IPS-NIHi11 (cell line): ENCODE results near the gene AKIP1.

Experiments
- DNase-seq: peaks from one replicate; pipeline ENCODE4 v3.0.0; 2012; ENCODE audit warnings: mixed read lengths, low spot score

Gene AKIP1

DNA sequence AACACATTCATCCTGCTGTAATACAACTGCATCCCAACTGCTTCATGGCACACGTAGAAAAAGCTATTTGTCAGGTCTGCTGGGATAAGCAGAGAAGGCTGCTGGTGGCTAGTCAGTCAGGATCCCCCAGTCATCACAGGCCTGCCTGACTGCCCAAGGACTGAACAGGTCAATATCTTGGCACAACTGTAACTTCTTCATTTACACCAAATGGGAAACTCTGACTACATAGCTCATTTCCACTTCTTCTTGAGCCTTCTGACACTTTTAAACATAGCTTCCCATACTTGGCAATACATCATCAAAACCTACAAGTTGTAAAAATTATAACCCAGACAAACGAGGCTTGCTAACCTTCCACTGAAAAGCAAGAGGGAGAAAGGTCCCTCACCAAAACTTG, 50.4 kb downstream of the AKIP1 start:
- DNase-seq: no peak

DNA sequence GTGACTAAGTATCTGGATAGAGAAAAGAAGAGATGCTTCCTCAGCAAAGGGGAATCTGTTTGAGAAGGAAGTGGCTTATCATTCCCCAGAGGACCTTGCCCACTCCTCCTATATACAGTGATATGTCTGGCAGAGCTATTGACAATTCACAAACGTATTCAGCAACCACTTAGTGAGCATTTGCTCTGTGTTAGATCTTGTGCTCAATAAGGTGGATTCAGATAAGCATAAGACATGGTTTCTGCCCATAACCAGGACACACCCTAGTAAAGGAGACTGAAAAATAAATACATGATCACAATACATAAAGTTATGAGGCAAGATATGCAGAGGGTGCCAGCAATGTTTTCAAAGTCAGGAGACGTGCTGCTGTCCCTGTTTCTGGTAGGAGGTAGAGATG, 51.9 kb downstream of the AKIP1 start:
- DNase-seq: no peak

DNA sequence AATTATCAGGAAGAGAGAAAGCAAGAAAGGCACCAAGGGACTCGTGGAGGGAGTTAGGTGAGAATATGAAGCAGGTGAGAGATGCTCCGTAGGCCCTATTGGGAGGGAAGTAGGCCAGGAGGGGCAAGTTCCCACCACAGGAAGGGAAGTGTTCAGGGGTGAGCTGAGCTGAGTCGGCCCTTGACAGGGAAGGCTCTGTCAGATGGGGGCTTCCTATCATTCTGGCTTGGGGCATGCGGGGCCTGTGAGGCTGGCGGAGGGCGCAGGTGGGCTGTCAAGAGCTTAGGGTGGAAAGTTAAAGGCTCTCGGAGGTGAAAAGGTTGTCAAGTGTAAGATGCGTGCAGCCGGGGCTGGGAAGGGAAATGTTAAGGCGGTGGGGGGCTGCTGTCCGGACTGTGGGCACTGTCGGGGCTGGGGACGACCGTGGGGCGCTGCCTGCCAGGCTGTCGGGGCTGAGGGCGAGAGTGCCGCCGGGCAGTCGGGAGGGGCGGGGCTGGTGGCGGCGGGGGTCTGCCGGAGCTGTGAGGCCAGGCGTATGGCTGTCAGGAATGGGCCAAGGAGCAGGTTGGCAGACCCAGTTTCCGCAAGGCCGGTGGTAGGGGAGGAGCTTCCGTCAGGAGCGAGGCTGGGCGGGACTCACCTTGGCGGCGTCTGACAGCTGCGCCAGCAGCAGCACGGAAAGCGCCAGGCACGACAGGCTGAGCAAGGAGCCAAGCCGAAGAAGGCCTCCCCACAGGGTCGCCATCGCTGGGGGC, 52.8 kb downstream of the AKIP1 start:
- DNase-seq: peak; percentile 88

DNA sequence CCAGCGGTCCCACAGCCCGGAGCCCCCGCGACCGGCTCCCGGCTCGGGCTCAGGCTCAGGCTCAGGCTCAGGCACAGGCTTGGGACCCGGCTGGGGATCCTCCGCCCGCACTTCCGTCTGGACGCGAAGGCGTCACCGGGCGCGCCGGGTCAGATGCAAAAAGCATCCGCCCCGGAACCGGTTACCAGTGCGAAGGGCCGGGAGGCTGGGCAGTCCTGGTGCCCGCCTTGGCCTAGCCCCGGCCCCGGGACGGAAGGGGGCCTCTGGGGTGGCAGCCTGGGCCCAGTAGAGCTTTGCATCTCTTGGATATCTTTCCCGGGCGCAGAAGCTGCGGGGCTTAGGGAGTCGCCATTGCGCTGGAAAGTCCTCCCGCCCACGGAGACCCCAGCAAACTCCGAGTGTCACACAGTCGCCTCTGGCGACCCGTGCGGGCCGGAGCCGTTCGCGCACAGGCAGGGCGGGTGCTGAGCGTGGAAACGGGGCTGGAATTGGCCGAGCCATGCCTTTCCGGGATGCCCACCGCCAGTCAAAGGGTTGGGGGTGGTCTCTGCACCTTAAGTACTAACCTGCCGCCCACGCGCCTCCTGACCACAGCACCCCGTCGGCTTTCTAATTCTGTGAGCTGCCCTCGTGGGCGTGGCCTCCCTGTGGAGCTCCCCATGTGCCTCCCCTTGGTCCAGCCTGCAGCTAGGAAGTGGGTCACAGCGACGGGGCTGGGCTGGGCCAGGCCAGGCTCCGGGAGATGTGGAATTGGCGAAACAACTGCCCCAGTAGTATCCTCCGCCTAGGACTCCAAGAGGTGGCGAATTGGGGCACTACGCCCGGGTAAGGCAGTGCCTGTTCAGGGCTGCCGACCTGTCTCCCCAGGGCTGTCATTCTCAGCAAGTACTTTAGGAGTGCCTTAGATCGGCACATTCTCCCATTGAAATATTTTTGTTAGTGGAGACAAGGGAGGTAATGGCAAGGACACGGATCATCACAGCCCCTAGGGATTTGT, 53.6 kb downstream of the AKIP1 start, which contains the start of gene TMEM9B:
Gene TMEM9B (minus strand): TSS at position 119 of the 997 bp plus-strand sequence. CDS start 129 bp downstream, outside the sequence.
- DNase-seq: peak; percentile 88

DNA sequence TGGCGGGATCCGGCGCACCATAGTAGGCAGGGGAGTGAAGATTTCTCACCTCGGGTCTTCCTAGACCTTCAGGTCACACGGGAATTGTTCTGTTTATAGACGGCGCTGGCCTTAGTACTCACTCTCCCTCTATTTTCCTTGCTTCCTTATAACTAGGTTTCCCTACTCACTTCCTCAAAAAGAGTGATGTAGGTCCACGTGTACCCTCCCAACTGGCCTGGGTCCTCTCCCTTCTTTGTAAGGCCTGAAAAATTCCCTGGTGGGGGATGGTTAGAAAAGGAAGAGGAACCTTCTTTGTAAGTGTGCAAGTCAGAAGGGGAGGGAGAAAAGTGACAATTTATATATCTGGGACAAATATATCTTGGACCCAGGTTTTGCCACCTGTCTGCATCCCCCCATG, 56.2 kb downstream of the AKIP1 start:
- DNase-seq: no peak
